Vagina (tissue), 2 donors: ENCODE results near the gene ITM2C.

Experiments used
- POLR2A ChIP-seq, 2 donors: fragments of 450-650 bp; IDR thresholded peaks; one replicate each; pipeline ENCODE4 v1.6.1; 2017; ENCODE audit warnings: antibody characterized with exemption in 2 of 2, mild to moderate bottlenecking in 2 of 2, moderate library complexity in 2 of 2
- POLR2AphosphoS5 ChIP-seq, 2 donors: sonication (generic); formaldehyde crosslinking; IDR thresholded peaks; one replicate each; pipeline ENCODE4 v1.9.0; 2017; ENCODE audit warnings: antibody characterized with exemption in 2 of 2, mild to moderate bottlenecking in 2 of 2, low read depth in 1 of 2; ENCODE audit not compliant: insufficient read depth in 1 of 2
- TF ChIP-seq, protein P1 (sequence below), 3 experiments: fragments of 450-650 bp in 2 of 3; fragments of 200-600 bp in 1 of 3; sonication (generic) in 1 of 3; IDR thresholded peaks; one replicate each; pipeline ENCODE4 v1.5.1; 2017 to 2019; ENCODE audit warnings: antibody characterized with exemption in 3 of 3, mild to moderate bottlenecking in 2 of 3, moderate library complexity in 2 of 3

DNA sequence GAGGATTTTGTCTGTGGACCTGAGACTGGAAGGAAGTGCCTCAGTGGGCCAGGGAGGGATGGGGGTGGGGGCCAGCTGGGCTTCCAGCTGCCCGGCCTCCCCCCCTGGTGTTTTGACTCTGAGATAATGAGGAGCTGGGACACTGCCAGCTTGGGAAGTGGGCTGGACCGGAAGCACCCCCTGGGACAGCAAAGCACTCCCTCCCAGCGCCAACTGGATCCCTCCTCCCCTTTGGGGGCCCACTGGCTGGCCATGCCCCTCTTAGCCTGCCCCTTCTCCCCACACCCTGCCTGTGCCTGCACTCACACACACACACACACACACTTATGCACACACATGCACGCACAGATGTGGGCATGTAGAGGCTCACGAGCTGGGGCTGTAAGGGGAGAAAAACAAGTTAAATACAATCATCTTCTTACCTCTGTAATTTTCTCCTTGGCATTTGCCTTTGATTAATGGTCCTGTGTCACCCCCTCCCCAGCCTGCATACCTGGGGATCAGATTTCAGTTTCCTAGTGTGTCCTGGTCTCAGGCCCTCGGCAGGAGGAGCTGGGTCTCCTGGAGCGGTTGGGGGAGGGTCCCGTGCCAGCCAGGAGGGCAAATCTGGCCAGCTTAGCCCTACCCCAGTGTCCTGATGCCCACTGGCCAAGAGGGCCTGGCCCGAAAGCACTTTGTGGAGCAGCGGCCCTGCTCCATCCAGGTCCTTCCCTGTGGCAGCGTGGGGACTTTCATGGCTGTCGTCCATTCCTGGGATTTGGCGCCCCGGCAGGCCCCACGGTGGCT lies 3.6 kb downstream of the ITM2C start:
- TF ChIP-seq, protein P1, sequence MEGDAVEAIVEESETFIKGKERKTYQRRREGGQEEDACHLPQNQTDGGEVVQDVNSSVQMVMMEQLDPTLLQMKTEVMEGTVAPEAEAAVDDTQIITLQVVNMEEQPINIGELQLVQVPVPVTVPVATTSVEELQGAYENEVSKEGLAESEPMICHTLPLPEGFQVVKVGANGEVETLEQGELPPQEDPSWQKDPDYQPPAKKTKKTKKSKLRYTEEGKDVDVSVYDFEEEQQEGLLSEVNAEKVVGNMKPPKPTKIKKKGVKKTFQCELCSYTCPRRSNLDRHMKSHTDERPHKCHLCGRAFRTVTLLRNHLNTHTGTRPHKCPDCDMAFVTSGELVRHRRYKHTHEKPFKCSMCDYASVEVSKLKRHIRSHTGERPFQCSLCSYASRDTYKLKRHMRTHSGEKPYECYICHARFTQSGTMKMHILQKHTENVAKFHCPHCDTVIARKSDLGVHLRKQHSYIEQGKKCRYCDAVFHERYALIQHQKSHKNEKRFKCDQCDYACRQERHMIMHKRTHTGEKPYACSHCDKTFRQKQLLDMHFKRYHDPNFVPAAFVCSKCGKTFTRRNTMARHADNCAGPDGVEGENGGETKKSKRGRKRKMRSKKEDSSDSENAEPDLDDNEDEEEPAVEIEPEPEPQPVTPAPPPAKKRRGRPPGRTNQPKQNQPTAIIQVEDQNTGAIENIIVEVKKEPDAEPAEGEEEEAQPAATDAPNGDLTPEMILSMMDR (IDR thresholded peaks at IDR 0.05) = no peak
- TF ChIP-seq POLR2A (IDR thresholded peaks at IDR 0.05) (no peak), POLR2AphosphoS5 (IDR thresholded peaks at IDR 0.05; ENCODE audit: insufficient read depth in 1 of 2, low read depth in 1 of 2) (no peak)
